GM18499 (cell line): ENCODE results near the gene REEP6.

Experiments
- ATAC-seq: cut with Tn5 transposase; IDR thresholded peaks from one replicate; pipeline ENCODE4 v1.9.1; 2021; ENCODE audit warnings: moderate number of reproducible peaks; ENCODE audit not compliant: insufficient read depth, unreplicated experiment

REEP6 gene

GRCh38 chr19:1491114-1491848, at the start of gene REEP6:
Gene REEP6 (plus strand): TSS chr19:1491181. CDS start chr19:1491270, 89 bp downstream.
- no peak for ATAC-seq

GRCh38 chr19:1441677-1442438, 49.1 kb upstream of the REEP6 start:
- ATAC-seq = no peak

- no peak for ATAC-seq
These were observed 45.6 kb upstream of the REEP6 start for GRCh38 chr19:1445185-1445931.

GRCh38 chr19:1445932-1446712, 44.9 kb upstream of the REEP6 start:
- no peak for ATAC-seq

GRCh38 chr19:1446713-1447481, 44.1 kb upstream of the REEP6 start:
- ATAC-seq = no peak

- no peak for ATAC-seq
These were observed 43.5 kb upstream of the REEP6 start for GRCh38 chr19:1447504-1447903.

GRCh38 chr19:1447944-1448343, 43.0 kb upstream of the REEP6 start:
- no peak for ATAC-seq

- no peak for ATAC-seq
These were observed 41.2 kb upstream of the REEP6 start, which contains the start of gene APC2 for GRCh38 chr19:1449467-1450442. Gene APC2 (plus strand): TSS chr19:1450121. CDS start chr19:1453002, 2,881 bp downstream.

GRCh38 chr19:1450735-1451731, 39.9 kb upstream of the REEP6 start:
- no peak for ATAC-seq

- no peak for ATAC-seq
These were observed 38.8 kb upstream of the REEP6 start for GRCh38 chr19:1451916-1452801.

GRCh38 chr19:1452802-1453524, 38.0 kb upstream of the REEP6 start:
- no peak for ATAC-seq

GRCh38 chr19:1453525-1454364, 37.2 kb upstream of the REEP6 start:
- ATAC-seq = no peak

GRCh38 chr19:1455002-1455335, 36.0 kb upstream of the REEP6 start:
- ATAC-seq = no peak

- no peak for ATAC-seq
These were observed 35.5 kb upstream of the REEP6 start for GRCh38 chr19:1455336-1456120.
